ENCODE data around the gene MED22.
"Not testable (repeated sequence)": the region's sequence is repeated elsewhere in the genome, so short reads cannot be mapped to it uniquely, and the experiment has no call there.

The MED22 gene

GRCh38 chr9:133333566-133333965 is 14.4 kb downstream of the MED22 start:
- DNase-seq: no peak

- no peak for DNase-seq
These were observed 14.9 kb downstream of the MED22 start for GRCh38 chr9:133333011-133333410.

- DNase-seq: no peak
These were observed 15.6 kb downstream of the MED22 start for GRCh38 chr9:133332381-133332730.

- DNase-seq: no peak
These were observed 16.1 kb downstream of the MED22 start for GRCh38 chr9:133331641-133332380.

- no peak for DNase-seq
These were observed 16.7 kb downstream of the MED22 start for GRCh38 chr9:133331221-133331620.

GRCh38 chr9:133329306-133330156 is 18.4 kb downstream of the MED22 start:
- not testable (repeated sequence) for DNase-seq

GRCh38 chr9:133327834-133328484 is 20.0 kb downstream of the MED22 start:
- DNase-seq: no peak

GRCh38 chr9:133327021-133327420 is 20.9 kb downstream of the MED22 start:
- not testable (repeated sequence) for DNase-seq

GRCh38 chr9:133323991-133324703 is 23.8 kb downstream of the MED22 start:
- DNase-seq: no peak

- DNase-seq: no peak
These were observed 24.7 kb downstream of the MED22 start for GRCh38 chr9:133323211-133323610.

GRCh38 chr9:133322701-133323100 is 25.2 kb downstream of the MED22 start:
- DNase-seq: no peak

GRCh38 chr9:133321411-133321935 is 26.5 kb downstream of the MED22 start:
- DNase-seq: no peak

- DNase-seq: no peak
These were observed 27.5 kb downstream of the MED22 start for GRCh38 chr9:133320421-133320881.

- DNase-seq: not testable (repeated sequence)
These were observed 30.4 kb downstream of the MED22 start for GRCh38 chr9:133317551-133317950.

GRCh38 chr9:133315997-133316396 is 31.9 kb downstream of the MED22 start:
- DNase-seq: no peak

GRCh38 chr9:133309608-133310007 is 38.3 kb downstream of the MED22 start:
- DNase-seq: no peak

- no peak for DNase-seq
These were observed 40.6 kb downstream of the MED22 start for GRCh38 chr9:133307301-133307700.

GRCh38 chr9:133306242-133307204 is 41.4 kb downstream of the MED22 start:
- no peak for DNase-seq

- DNase-seq: no peak
These were observed 42.2 kb downstream of the MED22 start for GRCh38 chr9:133305731-133306130.

- no peak for DNase-seq
These were observed 43.2 kb downstream of the MED22 start for GRCh38 chr9:133304477-133305377.

- no peak for DNase-seq
These were observed 43.8 kb downstream of the MED22 start for GRCh38 chr9:133304158-133304470.

Data from NCI-H748 treated with DMSO at 0.1 percent for 48 hours (cell line).